SK-N-MC (cell line): ENCODE data around the gene KRTAP4-11.

Experiments
- EZH2 ChIP-seq: fragments of 200-600 bp; sonication (generic); IDR thresholded peaks from one replicate; pipeline ENCODE4 v1.6.1; 2017; ENCODE audit warnings: antibody characterized with exemption
- FOXP2 ChIP-seq: optimal IDR thresholded peaks from 2 replicates; pipeline ENCODE3; 2011; ENCODE audit warnings: mild to moderate bottlenecking, moderate library complexity; ENCODE audit not compliant: insufficient read depth; ENCODE audit errors: extremely low read length, control extremely low read depth
- POLR2AphosphoS5 ChIP-seq: IDR thresholded peaks from 2 replicates; pipeline ENCODE4 v1.6.1; 2012; ENCODE audit warnings: mild to moderate bottlenecking, low read depth, low read length, borderline replicate concordance

DNA sequence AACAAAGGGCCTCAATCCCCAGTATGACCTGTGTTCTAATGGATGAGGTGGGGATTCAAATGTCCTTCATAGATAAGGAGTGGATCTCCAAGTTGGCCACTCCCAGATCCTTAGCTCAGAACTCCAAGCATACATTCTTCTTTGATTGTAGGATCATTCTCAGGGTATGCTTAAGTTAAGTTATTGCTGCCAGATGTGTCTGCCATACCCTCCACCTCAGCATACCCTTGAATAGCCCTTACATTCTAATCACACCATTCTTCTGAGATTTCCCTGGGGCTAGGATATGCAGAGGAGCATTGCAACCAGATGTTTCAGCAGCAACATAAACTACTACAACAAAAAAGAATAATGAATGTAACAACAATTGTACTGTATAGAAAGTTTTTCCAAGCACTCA lies 50.9 kb downstream of the KRTAP4-11 start:
- TF ChIP-seq POLR2AphosphoS5 = no peak
- no peak for TF ChIP-seq EZH2
- peak; percentile 29 for TF ChIP-seq FOXP2
